Mucosa of rectum (tissue), 2 donors: Measurements from ENCODE around the gene SAMD11.
"Not testable (repeated sequence)": the region's sequence is repeated elsewhere in the genome, so short reads cannot be mapped to it uniquely, and the experiment has no call there.

ENCODE experiments used
- H3K27ac ChIP-seq, 2 donors: one replicate each; pipeline ENCODE4 v1.7.0; 2013; ENCODE audit warnings: inconsistent platforms in 2 of 2, low read depth in 2 of 2, low read length in 2 of 2
- H3K27me3 ChIP-seq, 2 donors: one replicate each; pipeline ENCODE4 v1.7.0; 2013; ENCODE audit warnings: low read length in 2 of 2; ENCODE audit not compliant: control insufficient read depth in 2 of 2, insufficient read depth in 2 of 2
- H3K36me3 ChIP-seq, 2 donors: one replicate each; pipeline ENCODE4 v1.7.0; 2013; ENCODE audit warnings: low read length in 2 of 2; ENCODE audit not compliant: control insufficient read depth in 2 of 2, insufficient read depth in 2 of 2
- H3K4me1 ChIP-seq, 2 donors: one replicate each; pipeline ENCODE4 v1.7.0; 2013; ENCODE audit warnings: low read length in 2 of 2, mild to moderate bottlenecking in 1 of 2; ENCODE audit not compliant: control insufficient read depth in 2 of 2, insufficient read depth in 2 of 2
- H3K4me3 ChIP-seq, 2 donors: one replicate each; pipeline ENCODE4 v1.7.0; 2013; ENCODE audit warnings: low read length in 2 of 2
- H3K9ac ChIP-seq, 2 donors: one replicate each; pipeline ENCODE4 v1.7.0; 2013; ENCODE audit warnings: low read length in 2 of 2, low read depth in 1 of 2, mild to moderate bottlenecking in 1 of 2
- H3K9me3 ChIP-seq, 2 donors: one replicate each; pipeline ENCODE4 v1.7.0; 2013; ENCODE audit warnings: low read length in 2 of 2; ENCODE audit not compliant: control insufficient read depth in 2 of 2
- donor health status: healthy.
- donor health status: Normal muscosa, but diverticular disease.

The SAMD11 gene

DNA sequence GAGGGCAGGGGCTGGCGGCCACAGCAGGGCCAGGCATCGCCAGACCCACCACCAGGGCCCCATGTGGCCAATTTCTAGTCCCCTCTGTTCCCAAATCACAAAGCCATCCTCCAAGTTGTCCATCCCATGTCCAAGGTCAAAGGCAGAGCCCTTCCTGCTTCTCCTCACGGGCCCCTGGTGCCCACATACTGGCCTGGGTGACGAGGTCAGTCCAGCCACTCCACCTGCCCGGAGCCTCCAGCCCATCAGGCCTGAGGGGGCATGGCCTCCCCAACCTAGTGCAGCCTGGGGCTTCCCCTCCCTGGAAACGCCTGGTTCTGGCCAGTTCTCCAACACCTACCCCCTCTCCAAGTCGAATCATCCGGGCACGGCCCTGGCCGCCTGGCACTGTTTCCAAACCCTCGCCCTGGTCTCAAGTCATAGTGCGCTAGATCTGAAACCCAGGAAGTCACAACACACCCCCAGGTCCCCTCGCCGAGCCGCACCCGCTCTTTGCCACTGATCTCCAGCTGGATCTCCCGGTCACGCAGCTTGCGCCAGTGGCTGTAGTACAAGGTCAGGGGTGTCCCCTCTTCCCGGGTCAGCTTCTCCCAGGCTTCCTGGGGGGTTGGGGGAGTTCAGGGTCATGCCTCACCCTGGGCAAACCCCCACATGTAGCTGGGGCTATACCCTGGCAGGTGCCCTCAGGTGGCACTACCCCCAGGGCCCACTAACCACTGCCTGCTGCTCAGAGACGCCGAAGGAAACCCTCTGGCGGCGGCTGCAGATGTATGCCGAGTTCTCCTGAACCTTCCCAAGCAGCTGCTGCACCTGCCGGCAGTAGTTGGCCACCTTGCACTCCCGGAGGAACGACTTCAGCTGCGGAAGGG, 22.2 kb downstream of the SAMD11 start:
- Histone ChIP-seq H3K4me1 (peaks cover 5 to 8% of the 10 kb centered on the region in 2 donors), H3K9me3 (no peaks in the 10 kb centered on the region), H3K9ac (no peak overlapping the region), H3K27ac (no peak overlapping the region), H3K4me3 (no peak overlapping the region), H3K36me3 (peaks cover 38 to 52% of the 10 kb centered on the region in 2 donors), H3K27me3 (peaks cover 9 to 12% of the 10 kb centered on the region in 2 donors)

DNA sequence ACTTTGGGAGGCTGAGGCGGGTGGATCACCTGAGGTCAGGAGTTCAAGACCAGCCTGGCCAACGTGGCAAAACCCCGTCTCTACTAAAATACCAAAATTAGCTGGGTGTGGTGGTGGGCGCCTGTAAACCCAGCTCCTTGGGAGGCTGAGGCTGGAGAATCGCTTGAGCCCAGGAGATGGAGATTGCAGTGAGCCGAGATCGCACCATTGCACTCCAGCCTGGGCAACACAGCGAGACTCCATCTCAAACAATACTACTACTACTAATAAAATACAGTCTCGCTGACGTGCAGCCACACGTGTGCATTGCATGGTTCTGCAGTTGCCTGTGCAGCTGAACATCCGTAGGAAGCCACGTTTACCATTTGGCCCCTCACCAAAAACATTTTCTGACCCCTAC, 23.1 kb downstream of the SAMD11 start:
- not testable (repeated sequence) for H3K9me3 ChIP-seq

DNA sequence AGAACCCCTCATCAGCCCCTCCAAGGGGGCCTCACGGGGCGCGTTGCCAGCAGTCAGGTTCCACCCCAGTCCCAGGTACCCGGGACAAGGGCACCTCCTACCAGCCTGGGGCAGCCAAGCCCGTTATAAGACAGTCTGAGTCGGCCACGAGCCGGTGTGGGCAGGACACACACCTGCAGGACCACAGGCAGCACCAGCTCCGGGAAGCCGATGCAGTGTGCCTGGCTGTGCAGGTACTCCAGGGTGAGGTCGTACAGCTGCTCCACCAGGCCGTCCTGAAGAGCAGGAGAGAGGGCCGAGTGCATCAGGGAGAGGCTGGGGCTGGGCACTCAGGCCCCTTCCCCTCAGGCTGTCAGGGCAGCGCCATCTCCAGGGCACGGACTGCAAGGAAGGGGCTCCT, 24.2 kb downstream of the SAMD11 start:
- Histone ChIP-seq H3K36me3 (peaks cover 51 to 67% of the 10 kb centered on the region in 2 donors), H3K27ac (no peak overlapping the region), H3K27me3 (peaks cover 2 to 3% of the 10 kb centered on the region in 2 donors), H3K4me3 (no peak overlapping the region), H3K4me1 (peaks cover 0 to 1% of the 10 kb centered on the region in 2 donors), H3K9me3 (no peaks in the 10 kb centered on the region), H3K9ac (no peak overlapping the region)

More for the DNA sequence above, 23.1 kb downstream of the SAMD11 start:
- not testable (repeated sequence) for H3K27me3 ChIP-seq, H3K9ac ChIP-seq, H3K4me1 ChIP-seq, H3K4me3 ChIP-seq, H3K27ac ChIP-seq
- peaks cover 44 to 57% of the 10 kb centered on the region in 2 donors for H3K36me3 ChIP-seq

DNA sequence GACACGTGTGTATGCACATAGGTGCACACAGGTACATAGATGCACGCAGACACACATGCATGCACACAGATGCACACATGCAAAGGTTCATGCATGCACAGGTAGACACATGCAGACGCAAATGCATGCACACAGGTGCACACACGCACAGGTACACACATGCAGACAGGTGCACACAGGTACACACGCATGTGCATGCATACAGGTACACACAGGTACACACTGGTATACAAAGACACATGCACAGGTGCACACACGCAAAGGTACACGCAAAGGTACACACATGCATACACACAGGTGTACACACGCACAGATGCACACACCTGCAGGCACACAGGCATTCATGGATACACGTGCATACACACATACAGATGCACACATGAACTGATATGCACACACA, 26.5 kb downstream of the SAMD11 start:
- no peaks in the 10 kb centered on the region for H3K27me3 ChIP-seq
- H3K9me3 ChIP-seq: no peaks in the 10 kb centered on the region
- H3K4me1 ChIP-seq: no peaks in the 10 kb centered on the region
- no peak overlapping the region for H3K27ac ChIP-seq
- H3K4me3 ChIP-seq: no peak overlapping the region
- peaks cover 69 to 82% of the 10 kb centered on the region in 2 donors for H3K36me3 ChIP-seq
- H3K9ac ChIP-seq: no peak overlapping the region

DNA sequence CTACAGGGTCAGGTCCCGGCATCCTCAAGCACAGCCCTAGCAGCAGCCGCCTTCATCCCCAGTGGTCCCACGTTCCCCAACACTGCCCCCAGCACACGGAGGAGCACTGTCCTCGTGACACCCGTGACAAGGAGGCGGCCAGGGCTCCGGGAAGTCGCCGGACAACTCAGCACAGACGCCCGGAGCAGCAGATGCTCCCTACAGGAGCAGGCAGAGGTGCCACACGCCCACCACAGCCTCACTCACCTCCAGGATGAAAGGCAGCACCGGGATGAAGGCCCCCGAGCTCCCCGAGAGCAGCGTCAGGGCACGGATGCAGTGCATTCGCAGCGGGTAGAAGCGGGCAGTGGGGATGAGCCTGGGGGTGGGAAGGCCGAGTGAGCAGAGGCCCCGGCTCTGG, 27.2 kb downstream of the SAMD11 start:
- Histone ChIP-seq H3K27me3 (no peaks in the 10 kb centered on the region), H3K36me3 (peaks cover 69 to 82% of the 10 kb centered on the region in 2 donors), H3K9me3 (no peaks in the 10 kb centered on the region), H3K4me1 (no peaks in the 10 kb centered on the region), H3K9ac (no peak overlapping the region), H3K4me3 (no peak overlapping the region), H3K27ac (no peak overlapping the region)

DNA sequence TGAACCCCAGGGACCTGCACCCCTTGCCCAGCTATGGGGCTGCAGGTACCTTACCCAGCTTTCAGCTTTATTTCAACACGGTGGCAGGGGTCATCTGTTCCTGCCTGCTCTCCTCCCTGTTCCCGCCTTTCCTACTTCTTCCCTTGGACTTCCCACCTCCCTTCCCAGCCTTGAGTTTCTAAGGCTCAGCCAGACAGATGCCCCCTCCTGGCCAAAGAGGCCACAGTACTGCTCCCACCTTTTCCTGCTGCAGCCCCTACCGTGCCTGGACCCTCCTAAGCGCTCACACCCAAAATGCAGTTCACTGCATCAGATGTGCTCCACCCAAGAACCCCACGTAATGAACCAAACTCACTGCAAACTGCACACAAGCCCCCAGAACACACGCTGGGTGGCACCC, 27.6 kb downstream of the SAMD11 start:
- Histone ChIP-seq H3K27ac (no peak overlapping the region), H3K4me3 (no peak overlapping the region), H3K9ac (no peak overlapping the region), H3K4me1 (no peaks in the 10 kb centered on the region), H3K9me3 (no peaks in the 10 kb centered on the region), H3K27me3 (no peaks in the 10 kb centered on the region), H3K36me3 (peaks cover 73 to 83% of the 10 kb centered on the region in 2 donors)

DNA sequence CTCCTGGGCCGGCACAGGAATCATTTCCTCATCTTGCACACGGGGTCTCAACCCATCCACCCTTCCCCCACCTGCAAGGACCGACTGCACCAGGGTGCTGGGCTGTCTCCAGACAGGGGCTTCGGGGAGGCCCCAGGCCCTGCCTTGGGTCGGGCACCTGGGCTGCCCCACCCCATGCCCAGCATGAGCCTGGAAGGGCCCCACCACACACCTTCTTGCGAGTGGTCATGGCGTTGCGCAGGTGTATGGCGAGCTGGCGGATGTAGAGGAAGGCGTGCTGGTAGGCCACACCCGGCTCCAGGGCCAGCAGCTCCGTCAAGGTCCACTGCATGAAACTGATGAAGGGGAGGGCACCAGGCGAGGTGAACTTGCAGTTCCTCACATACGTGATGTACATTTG, 28.5 kb downstream of the SAMD11 start:
- H3K9ac ChIP-seq: no peak overlapping the region
- H3K9me3 ChIP-seq: no peaks in the 10 kb centered on the region
- H3K36me3 ChIP-seq: peaks cover 74 to 83% of the 10 kb centered on the region in 2 donors
- no peaks in the 10 kb centered on the region for H3K27me3 ChIP-seq
- no peak overlapping the region for H3K4me3 ChIP-seq
- H3K4me1 ChIP-seq: no peaks in the 10 kb centered on the region
- no peak overlapping the region for H3K27ac ChIP-seq

DNA sequence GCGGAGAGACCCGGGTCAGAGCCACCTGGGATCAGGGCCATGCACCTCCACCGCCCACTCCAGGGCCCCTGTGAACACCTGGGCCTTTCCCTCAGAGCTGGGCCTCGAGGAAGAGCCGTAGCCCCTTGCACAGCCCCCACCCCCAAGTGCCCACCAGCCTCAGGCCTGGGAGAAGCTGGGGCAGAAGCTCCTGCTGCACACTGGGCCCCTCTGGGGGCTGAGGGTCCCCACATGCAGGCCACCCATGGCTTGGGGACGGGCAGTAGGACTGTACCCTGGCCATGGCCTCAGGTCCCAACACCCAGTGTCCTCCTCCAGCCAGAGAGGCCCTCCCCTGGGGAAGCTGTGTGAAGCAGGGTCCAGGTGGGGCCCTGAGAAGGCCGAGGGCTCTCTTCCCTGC, 28.9 kb downstream of the SAMD11 start:
- peaks cover 71 to 80% of the 10 kb centered on the region in 2 donors for H3K36me3 ChIP-seq
- H3K4me1 ChIP-seq: peaks cover 2% of the 10 kb centered on the region in 2 donors
- H3K27ac ChIP-seq: no peak overlapping the region
- H3K27me3 ChIP-seq: no peaks in the 10 kb centered on the region
- H3K9ac ChIP-seq: no peak overlapping the region
- no peaks in the 10 kb centered on the region for H3K9me3 ChIP-seq
- no peak overlapping the region for H3K4me3 ChIP-seq

DNA sequence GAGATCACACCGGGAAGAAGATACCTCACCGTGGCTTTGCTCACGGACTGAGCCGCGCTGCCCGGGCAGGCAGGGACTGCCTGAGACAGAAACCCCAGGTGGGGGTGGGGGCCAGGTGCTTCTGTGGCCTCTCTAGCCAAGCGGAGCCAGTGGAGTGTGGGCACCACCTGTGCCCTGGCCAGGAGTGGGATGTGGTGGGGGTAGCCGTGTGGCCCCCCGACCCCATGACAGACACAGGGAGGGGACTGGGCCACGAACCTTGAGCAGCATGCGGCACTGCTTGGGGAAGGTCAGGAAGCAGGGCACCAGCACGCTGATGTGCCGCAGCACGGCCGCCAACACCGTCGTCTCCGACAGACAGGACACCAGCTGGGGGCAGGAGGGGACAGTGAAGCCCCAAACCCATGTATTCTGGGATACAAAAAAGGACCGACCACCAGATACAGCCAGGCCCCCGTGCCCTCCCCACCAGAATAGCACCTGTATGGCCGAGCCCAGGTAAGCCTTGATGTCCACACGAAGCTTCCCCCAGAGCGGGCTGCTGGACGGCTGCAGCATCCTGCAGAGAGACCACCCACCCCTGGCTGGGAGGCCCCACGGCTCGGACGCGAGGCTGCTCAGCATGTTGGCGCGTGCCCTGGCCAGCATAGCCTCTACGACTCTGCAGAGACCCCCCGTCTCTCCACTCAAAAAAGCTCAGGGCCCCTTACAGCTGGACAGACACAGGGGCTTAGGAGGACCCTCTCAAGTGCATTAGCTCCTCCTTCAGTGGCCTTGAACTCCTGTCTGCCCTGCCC, 30.0 kb downstream of the SAMD11 start:
- Histone ChIP-seq H3K36me3 (peaks cover 63 to 70% of the 10 kb centered on the region in 2 donors), H3K9ac (no peak overlapping the region), H3K4me3 (no peak overlapping the region), H3K4me1 (peaks cover 11 to 12% of the 10 kb centered on the region in 2 donors), H3K9me3 (no peaks in the 10 kb centered on the region), H3K27ac (no peak overlapping the region), H3K27me3 (no peaks in the 10 kb centered on the region)

DNA sequence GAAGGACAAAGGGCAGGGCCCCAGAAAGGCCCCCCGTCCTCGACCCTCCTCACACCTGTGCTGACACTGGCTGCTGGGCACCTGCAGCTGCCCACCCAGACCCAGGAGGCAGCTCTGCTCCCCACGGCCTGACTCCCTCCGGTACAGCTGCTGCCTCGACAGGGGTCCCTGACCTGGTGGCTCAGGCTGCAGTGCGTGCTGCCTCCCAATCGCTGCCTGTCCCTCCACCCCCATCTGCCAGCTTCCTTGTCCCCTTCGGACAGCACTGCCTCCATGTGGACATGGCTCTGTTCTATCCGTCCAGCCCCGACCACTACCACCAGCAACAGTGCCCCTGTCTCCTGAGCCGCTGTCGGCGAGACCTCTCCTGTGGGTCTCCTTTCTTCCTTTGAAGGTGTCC, 31.2 kb downstream of the SAMD11 start:
- H3K9ac ChIP-seq: no peak overlapping the region
- H3K36me3 ChIP-seq: peaks cover 52 to 58% of the 10 kb centered on the region in 2 donors
- no peaks in the 10 kb centered on the region for H3K9me3 ChIP-seq
- H3K27ac ChIP-seq: no peak overlapping the region
- H3K27me3 ChIP-seq: no peaks in the 10 kb centered on the region
- H3K4me1 ChIP-seq: peaks cover 14 to 15% of the 10 kb centered on the region in 2 donors
- H3K4me3 ChIP-seq: no peak overlapping the region
